Measurements from ENCODE around the gene RNU6-9.

Gene RNU6-9

GRCh38 chr19:854549-854948 lies 38.7 kb upstream of the RNU6-9 start:
- no peaks in the 10 kb centered on the region for H3K36me3 Mint-ChIP-seq (ENCODE audit: insufficient read depth)
- H3K27me3 Mint-ChIP-seq: peaks cover 0 to 25% of the 10 kb centered on the region in 2 donors
- no peaks in the 10 kb centered on the region for H3K9me3 Mint-ChIP-seq
- H3K4me3 Mint-ChIP-seq: no peak overlapping the region
- DNase-seq (no peak), ATAC-seq (replicated peaks) (no peak)
- H3K4me1 Mint-ChIP-seq (ENCODE audit: low read depth in 2 of 2): peaks cover 2 to 3% of the 10 kb centered on the region in 2 donors
- H3K27ac Mint-ChIP-seq: no peak overlapping the region

GRCh38 chr19:855142-855541 lies 38.1 kb upstream of the RNU6-9 start:
- peaks cover 2 to 3% of the 10 kb centered on the region in 2 donors for H3K4me1 Mint-ChIP-seq (ENCODE audit: low read depth in 2 of 2)
- H3K36me3 Mint-ChIP-seq (ENCODE audit: insufficient read depth): no peaks in the 10 kb centered on the region
- ATAC-seq (replicated peaks) (no peak), DNase-seq (no peak)
- H3K27me3 Mint-ChIP-seq: peaks cover 0 to 20% of the 10 kb centered on the region in 2 donors
- H3K4me3 Mint-ChIP-seq: no peak overlapping the region
- no peaks in the 10 kb centered on the region for H3K9me3 Mint-ChIP-seq
- no peak overlapping the region for H3K27ac Mint-ChIP-seq

GRCh38 chr19:855566-856120 lies 37.6 kb upstream of the RNU6-9 start:
- DNase-seq (no peak), ATAC-seq (replicated peaks) (no peak)
- Mint-ChIP-seq H3K27ac (no peak overlapping the region), H3K36me3 (ENCODE audit: insufficient read depth) (no peaks in the 10 kb centered on the region), H3K27me3 (peaks cover 0 to 20% of the 10 kb centered on the region in 2 donors), H3K4me1 (ENCODE audit: low read depth in 2 of 2) (peaks cover 2 to 3% of the 10 kb centered on the region in 2 donors), H3K9me3 (no peaks in the 10 kb centered on the region), H3K4me3 (no peak overlapping the region)

GRCh38 chr19:858284-858683 lies 35.0 kb upstream of the RNU6-9 start:
- no peak overlapping the region for H3K27ac Mint-ChIP-seq
- H3K27me3 Mint-ChIP-seq: peaks cover 0 to 12% of the 10 kb centered on the region in 2 donors
- peaks cover 9 to 12% of the 10 kb centered on the region in 2 donors for H3K4me1 Mint-ChIP-seq (ENCODE audit: low read depth in 2 of 2)
- no peak for DNase-seq
- peaks cover 2% of the 10 kb centered on the region for H3K36me3 Mint-ChIP-seq (ENCODE audit: insufficient read depth)
- H3K4me3 Mint-ChIP-seq: no peak overlapping the region
- no peak for ATAC-seq (replicated peaks)
- H3K9me3 Mint-ChIP-seq: no peaks in the 10 kb centered on the region

- Mint-ChIP-seq H3K36me3 (ENCODE audit: insufficient read depth) (peaks cover 7% of the 10 kb centered on the region), H3K27me3 (peaks cover 0 to 12% of the 10 kb centered on the region in 2 donors), H3K9me3 (no peaks in the 10 kb centered on the region), H3K4me3 (peak within 1 kb of the TSS; percentile 44 to 45), H3K4me1 (ENCODE audit: low read depth in 2 of 2) (peaks cover 9 to 19% of the 10 kb centered on the region in 2 donors), H3K27ac (no peak within 1 kb of the TSS)
- no peak for DNase-seq
- ATAC-seq (replicated peaks): no peak
Observed at GRCh38 chr19:858868-859843, 34.1 kb upstream of the RNU6-9 start, which contains the start of gene CFD. TSS of gene CFD (plus strand) at chr19:859664. CDS start at chr19:859690, 26 bp downstream.

- H3K4me1 Mint-ChIP-seq (ENCODE audit: low read depth in 2 of 2): peaks cover 9 to 19% of the 10 kb centered on the region in 2 donors
- H3K4me3 Mint-ChIP-seq: peak overlapping the region; percentile 73 to 79
Observed at GRCh38 chr19:861141-861755, 32.0 kb upstream of the RNU6-9 start.

GRCh38 chr19:861756-862580 lies 31.3 kb upstream of the RNU6-9 start:
- ATAC-seq (replicated peaks): peak; percentile 38
- Mint-ChIP-seq H3K36me3 (ENCODE audit: insufficient read depth) (peaks cover 9% of the 10 kb centered on the region), H3K27ac (peak overlapping the region in 1 of 2 donors; percentile 52), H3K4me1 (ENCODE audit: low read depth in 2 of 2) (peaks cover 9 to 18% of the 10 kb centered on the region in 2 donors), H3K9me3 (no peaks in the 10 kb centered on the region), H3K4me3 (peak overlapping the region; percentile 73 to 79), H3K27me3 (peaks cover 0 to 12% of the 10 kb centered on the region in 2 donors)
- peak; percentile 51 to 56 (median 54) for DNase-seq

More at GRCh38 chr19:861141-861755, 32.0 kb upstream of the RNU6-9 start:
- Mint-ChIP-seq H3K27ac (no peak overlapping the region), H3K9me3 (no peaks in the 10 kb centered on the region), H3K27me3 (peaks cover 0 to 12% of the 10 kb centered on the region in 2 donors), H3K36me3 (ENCODE audit: insufficient read depth) (peaks cover 7% of the 10 kb centered on the region)
- DNase-seq (no peak), ATAC-seq (replicated peaks) (no peak)

- Mint-ChIP-seq H3K4me3 (peak overlapping the region; percentile 73 to 79), H3K27me3 (peaks cover 0 to 6% of the 10 kb centered on the region in 2 donors), H3K4me1 (ENCODE audit: low read depth in 2 of 2) (peaks cover 9 to 20% of the 10 kb centered on the region in 2 donors), H3K9me3 (no peaks in the 10 kb centered on the region), H3K36me3 (ENCODE audit: insufficient read depth) (peaks cover 16% of the 10 kb centered on the region), H3K27ac (peak overlapping the region in 1 of 2 donors; percentile 77)
- ATAC-seq (replicated peaks): peak; percentile 63
- peak; percentile 81 to 83 (median 83) for DNase-seq
Observed at GRCh38 chr19:862581-863314, 30.5 kb upstream of the RNU6-9 start.

- peaks cover 9 to 20% of the 10 kb centered on the region in 2 donors for H3K4me1 Mint-ChIP-seq (ENCODE audit: low read depth in 2 of 2)
- DNase-seq (no peak), ATAC-seq (replicated peaks) (no peak)
- H3K9me3 Mint-ChIP-seq: no peaks in the 10 kb centered on the region
- H3K27ac Mint-ChIP-seq: peak overlapping the region in 1 of 2 donors; percentile 77
- H3K27me3 Mint-ChIP-seq: peaks cover 0 to 1% of the 10 kb centered on the region in 2 donors
- peaks cover 16% of the 10 kb centered on the region for H3K36me3 Mint-ChIP-seq (ENCODE audit: insufficient read depth)
- peak overlapping the region; percentile 73 to 79 for H3K4me3 Mint-ChIP-seq
Observed at GRCh38 chr19:863315-863620, 30.0 kb upstream of the RNU6-9 start.

- ATAC-seq (replicated peaks) (no peak), DNase-seq (no peak)
- peaks cover 31% of the 10 kb centered on the region for H3K36me3 Mint-ChIP-seq (ENCODE audit: insufficient read depth)
- no peaks in the 10 kb centered on the region for H3K27me3 Mint-ChIP-seq
- peaks cover 9 to 20% of the 10 kb centered on the region in 2 donors for H3K4me1 Mint-ChIP-seq (ENCODE audit: low read depth in 2 of 2)
- H3K9me3 Mint-ChIP-seq: no peaks in the 10 kb centered on the region
- no peak overlapping the region for H3K27ac Mint-ChIP-seq
- H3K4me3 Mint-ChIP-seq: no peak overlapping the region
Observed at GRCh38 chr19:866769-867300, 26.4 kb upstream of the RNU6-9 start.

- H3K27ac Mint-ChIP-seq: no peak overlapping the region
- DNase-seq (no peak), ATAC-seq (replicated peaks) (no peak)
- no peaks in the 10 kb centered on the region for H3K27me3 Mint-ChIP-seq
- H3K9me3 Mint-ChIP-seq: no peaks in the 10 kb centered on the region
- H3K4me1 Mint-ChIP-seq (ENCODE audit: low read depth in 2 of 2): peaks cover 12 to 24% of the 10 kb centered on the region in 2 donors
- peaks cover 36% of the 10 kb centered on the region for H3K36me3 Mint-ChIP-seq (ENCODE audit: insufficient read depth)
- no peak overlapping the region for H3K4me3 Mint-ChIP-seq
Observed at GRCh38 chr19:867301-867793, 25.9 kb upstream of the RNU6-9 start.

GRCh38 chr19:867855-868457 lies 25.3 kb upstream of the RNU6-9 start:
- H3K4me1 Mint-ChIP-seq (ENCODE audit: low read depth in 2 of 2): peaks cover 10 to 24% of the 10 kb centered on the region in 2 donors
- no peaks in the 10 kb centered on the region for H3K9me3 Mint-ChIP-seq
- no peaks in the 10 kb centered on the region for H3K27me3 Mint-ChIP-seq
- ATAC-seq (replicated peaks) (no peak), DNase-seq (no peak)
- H3K36me3 Mint-ChIP-seq (ENCODE audit: insufficient read depth): peaks cover 42% of the 10 kb centered on the region
- H3K27ac Mint-ChIP-seq: no peak overlapping the region
- no peak overlapping the region for H3K4me3 Mint-ChIP-seq

Data from effector memory CD8-positive, alpha-beta T cell (primary cell).